ENCODE measurements around the gene RAB15.
A peak's percentile ranks its signal among the peaks of the same experiment; 100 is the strongest.

Gene RAB15

DNA sequence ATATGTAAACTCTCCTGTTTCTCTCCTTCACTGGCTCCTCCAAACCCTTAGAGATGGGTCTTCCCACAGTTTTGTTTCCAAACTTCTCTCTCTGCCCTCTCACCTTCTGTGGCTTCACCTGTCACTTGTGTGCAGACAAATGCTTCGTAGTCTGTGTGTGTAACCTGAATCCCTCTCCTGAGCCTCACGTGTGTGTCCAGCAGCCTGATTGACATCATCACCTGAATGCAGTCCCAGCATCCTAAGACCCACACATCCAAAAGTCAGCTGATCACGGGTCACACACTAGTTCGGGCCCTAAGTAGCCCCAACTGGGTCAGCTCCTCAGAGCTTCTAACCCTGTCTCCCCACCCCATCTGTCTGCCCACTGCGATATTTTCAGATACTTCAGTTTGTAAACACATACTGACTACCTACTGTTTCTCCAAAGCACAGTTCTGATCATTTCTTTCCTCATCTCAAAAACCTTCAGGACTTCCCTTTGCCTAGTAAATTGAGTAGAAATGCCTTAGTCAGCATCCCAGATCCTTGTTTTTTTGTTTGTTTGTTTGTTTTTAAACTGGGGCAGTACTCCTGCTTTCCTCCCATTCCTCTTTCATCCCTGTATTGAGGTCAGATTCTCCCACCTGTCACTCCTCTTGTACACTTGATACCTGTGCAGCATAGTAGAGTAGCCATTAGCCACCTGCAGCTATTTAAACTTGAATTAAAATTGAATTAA, 38.2 kb upstream of the RAB15 start:
- H3K4me3 ChIP-seq (ENCODE audit: low read length): no peak overlapping the region
- TF ChIP-seq CTCF (conservative IDR thresholded peaks at IDR 0.05; ENCODE audit: low read length): no peak
- DNase-seq (ENCODE audit: low read depth): no peak

DNA sequence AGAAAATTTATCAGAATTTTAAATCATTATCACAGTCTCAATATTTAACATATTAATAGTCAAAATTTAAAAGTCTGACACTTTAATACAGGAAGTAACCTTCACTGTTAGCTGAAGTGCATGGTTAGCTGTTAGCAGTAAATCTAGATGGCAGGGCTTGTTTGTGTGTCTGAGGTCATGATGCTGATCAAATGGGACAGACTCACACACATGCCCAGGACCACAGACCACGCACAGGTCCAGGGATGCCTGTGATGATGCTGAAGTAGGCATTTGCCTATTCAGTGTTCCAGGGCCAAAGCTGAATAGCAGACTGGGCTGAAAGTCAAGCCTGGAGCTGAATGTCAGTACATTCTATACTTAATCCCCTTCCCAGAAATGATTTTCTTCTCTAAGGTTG, 35.1 kb upstream of the RAB15 start:
- no peak for DNase-seq (ENCODE audit: low read depth)
- no peak for TF ChIP-seq CTCF (conservative IDR thresholded peaks at IDR 0.05; ENCODE audit: low read length)
- H3K4me3 ChIP-seq (ENCODE audit: low read length): no peak overlapping the region

GRCh38 chr14:65006261-65006721, 34.2 kb upstream of the RAB15 start:
- TF ChIP-seq CTCF (conservative IDR thresholded peaks at IDR 0.05; ENCODE audit: low read length): no peak; the same call in 1 of the 2 replicates
- DNase-seq (ENCODE audit: low read depth): no peak
- H3K4me3 ChIP-seq (ENCODE audit: low read length): no peak overlapping the region

DNA sequence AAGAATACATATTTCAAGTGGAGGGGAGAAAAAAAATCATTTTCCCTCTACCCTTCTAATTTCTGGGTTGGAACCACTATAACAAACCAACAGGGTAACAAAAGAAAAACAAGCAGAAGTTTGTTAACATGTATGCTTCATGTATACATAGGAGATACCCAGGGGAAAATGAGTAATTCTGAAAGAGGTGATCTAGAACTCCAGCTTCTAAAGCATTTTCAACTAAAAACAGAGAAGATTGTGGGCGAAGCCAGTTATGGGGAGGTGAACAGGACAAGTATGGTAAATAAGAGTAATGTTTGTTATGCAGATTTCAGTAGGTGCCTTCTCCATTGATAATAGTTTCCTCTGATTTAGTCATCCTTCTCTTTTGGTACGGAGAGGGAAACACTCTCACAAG, 31.3 kb upstream of the RAB15 start:
- no peak for TF ChIP-seq CTCF (conservative IDR thresholded peaks at IDR 0.05; ENCODE audit: low read length)
- no peak for DNase-seq (ENCODE audit: low read depth)
- no peak overlapping the region for H3K4me3 ChIP-seq (ENCODE audit: low read length)

- TF ChIP-seq CTCF (conservative IDR thresholded peaks at IDR 0.05; ENCODE audit: low read length): no peak
- H3K4me3 ChIP-seq (ENCODE audit: low read length): peak overlapping the region; percentile 9
- DNase-seq (ENCODE audit: low read depth): peak; percentile 78
These were observed 30.6 kb upstream of the RAB15 start for GRCh38 chr14:65002586-65003210.

DNA sequence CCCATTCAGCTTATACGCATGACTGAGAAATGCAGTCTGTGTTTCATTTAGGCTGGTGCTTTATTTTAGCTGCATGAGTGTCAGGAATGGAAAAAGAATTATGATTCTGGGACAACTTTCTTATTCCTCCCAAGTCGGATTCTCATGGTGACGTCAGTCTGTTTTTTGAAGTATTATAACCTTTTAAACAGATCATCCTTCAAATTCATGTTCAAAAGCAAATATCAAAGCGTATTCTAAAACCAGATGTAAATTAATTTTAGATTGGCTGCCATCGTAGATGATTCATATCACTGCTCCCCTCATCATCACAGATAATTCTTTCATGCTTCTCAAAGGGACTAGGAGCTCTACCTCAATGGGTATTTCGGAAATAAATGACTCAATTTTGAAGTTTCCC, 29.6 kb upstream of the RAB15 start:
- DNase-seq (ENCODE audit: low read depth): peak; percentile 36
- H3K4me3 ChIP-seq (ENCODE audit: low read length): no peak overlapping the region
- no peak for TF ChIP-seq CTCF (conservative IDR thresholded peaks at IDR 0.05; ENCODE audit: low read length)
